K562 (cell line): ENCODE results near the gene SIRT7. TPM values are rescaled to one million over a fixed set of nuclear protein-coding genes. Genes with fewer than 3 reads are reported as not detected.
A peak's percentile ranks its signal among the peaks of the same experiment; 100 is the strongest.

Experiments used
- ATF2 ChIP-seq: sonication (generic); formaldehyde crosslinking; IDR thresholded peaks from 2 replicates; pipeline ENCODE4 v1.8.1; 2022; ENCODE audit warnings: missing genetic modification reagents
- CBX3 ChIP-seq, 2 experiments: IDR thresholded peaks; 1 replicate in 1 of 2; 2 replicates in 1 of 2; pipeline ENCODE4 v1.6.1; 2012; ENCODE audit warnings: inconsistent platforms in 2 of 2, low read length in 2 of 2, borderline replicate concordance in 1 of 2, control low read depth in 1 of 2
- ILF3 ChIP-seq: fragments of 450-650 bp; IDR thresholded peaks from 2 replicates; pipeline ENCODE4 v1.6.1; 2018; ENCODE audit warnings: antibody characterized with exemption, mild to moderate bottlenecking, moderate library complexity, borderline replicate concordance
- MCM3 ChIP-seq: fragments of 450-650 bp; IDR thresholded peaks from 2 replicates; pipeline ENCODE4 v1.6.1; 2016
- NFRKB ChIP-seq: fragments of 450-650 bp; IDR thresholded peaks from 2 replicates; pipeline ENCODE4 v1.6.1; 2016; ENCODE audit warnings: low read depth
- RHOXF2B ChIP-seq: fragments of 250-450 bp; sonication (Bioruptor Pico); conservative IDR thresholded peaks from 2 replicates; pipeline ENCODE4 v1.5.1; 2021
- SMAD1 ChIP-seq: fragments of 150-350 bp; IDR thresholded peaks from 2 replicates; pipeline ENCODE4 v1.6.1; 2014; ENCODE audit warnings: low read length, low read depth; ENCODE audit not compliant: partially characterized antibody
- SMAD3 ChIP-seq: fragments of 450-650 bp; formaldehyde crosslinking; conservative IDR thresholded peaks from 2 replicates; pipeline ENCODE4 v1.4.0; 2020; ENCODE audit warnings: mild to moderate bottlenecking
- SRSF1 ChIP-seq: fragments of 200-400 bp; formaldehyde crosslinking; IDR thresholded peaks from 2 replicates; pipeline ENCODE4 v1.6.1; 2017; ENCODE audit warnings: mild to moderate bottlenecking, low read depth, low read length, moderate library complexity
- TAL1 ChIP-seq: fragments of 450-650 bp; IDR thresholded peaks from 2 replicates; pipeline ENCODE4 v1.6.1; 2016; ENCODE audit warnings: mild to moderate bottlenecking
- THAP7 ChIP-seq: fragments of 250-450 bp; sonication (Bioruptor Pico); IDR thresholded peaks from 2 replicates; pipeline ENCODE4 v1.5.0; 2021
- WHSC1 ChIP-seq: IDR thresholded peaks from one replicate; pipeline ENCODE4 v1.6.1; 2012; ENCODE audit warnings: low read length, control low read depth, inconsistent platforms
- ZBED1 ChIP-seq: IDR thresholded peaks from 2 replicates; pipeline ENCODE4 v1.6.1; 2014
- ZFP1 ChIP-seq: fragments of 450-650 bp; formaldehyde crosslinking; IDR thresholded peaks from 2 replicates; pipeline ENCODE4 v1.4.0; 2020; ENCODE audit warnings: mild to moderate bottlenecking, mixed read lengths
- ZNF318 ChIP-seq, 2 experiments: fragments of 450-650 bp; IDR thresholded peaks; 2 replicates each; pipeline ENCODE4 v1.6.1; 2016; ENCODE audit warnings: mild to moderate bottlenecking in 2 of 2, borderline replicate concordance in 1 of 2, low read depth in 1 of 2, moderate library complexity in 1 of 2
- polyA plus RNA-seq, 8 experiments: library from polyadenylated mRNA; depleted of rRNA in 4 of 8; stranded (reverse) in 5 of 8; unstranded in 3 of 8; fragments of >200 nt; fragmentation: Nextera tagmentation in 2 of 8; fragmentation: Illumina TruSeq in 1 of 8; extraction: Ambion mirVana in 2 of 8; extraction: Trizol in 1 of 8; gene quantifications; 2 replicates each; pipeline versions ENCODE4 v1.2.1 to v1.2.3, GENCODE V29; 2011 to 2014; ENCODE audit warnings: inconsistent platforms in 1 of 8, missing spikeins in 1 of 8
- total RNA-seq, 7 experiments: library from RNA; depleted of rRNA in 6 of 7; stranded (reverse); fragments of >200 nt in 6 of 7; fragmentation: Illumina TruSeq in 2 of 7; extraction: Trizol in 2 of 7; gene quantifications; 2 replicates each; pipeline versions ENCODE4 v1.2.1 to v1.2.3, GENCODE V29; 2011 to 2021; ENCODE audit warnings: low replicate concordance in 1 of 7
- TF ChIP-seq, protein P1 (sequence below): sonication (generic); formaldehyde crosslinking; IDR thresholded peaks from 2 replicates; pipeline ENCODE4 v1.4.0; 2020; ENCODE audit warnings: mild to moderate bottlenecking, missing genetic modification reagents

The SIRT7 gene
- total and polyA plus RNA-seq, 9 of the 15 experiments (the other 6 are each of a cell fraction or from before 2014, with no cell fraction given): 1.6 to 54.8 (median 20.3) TPM

DNA sequence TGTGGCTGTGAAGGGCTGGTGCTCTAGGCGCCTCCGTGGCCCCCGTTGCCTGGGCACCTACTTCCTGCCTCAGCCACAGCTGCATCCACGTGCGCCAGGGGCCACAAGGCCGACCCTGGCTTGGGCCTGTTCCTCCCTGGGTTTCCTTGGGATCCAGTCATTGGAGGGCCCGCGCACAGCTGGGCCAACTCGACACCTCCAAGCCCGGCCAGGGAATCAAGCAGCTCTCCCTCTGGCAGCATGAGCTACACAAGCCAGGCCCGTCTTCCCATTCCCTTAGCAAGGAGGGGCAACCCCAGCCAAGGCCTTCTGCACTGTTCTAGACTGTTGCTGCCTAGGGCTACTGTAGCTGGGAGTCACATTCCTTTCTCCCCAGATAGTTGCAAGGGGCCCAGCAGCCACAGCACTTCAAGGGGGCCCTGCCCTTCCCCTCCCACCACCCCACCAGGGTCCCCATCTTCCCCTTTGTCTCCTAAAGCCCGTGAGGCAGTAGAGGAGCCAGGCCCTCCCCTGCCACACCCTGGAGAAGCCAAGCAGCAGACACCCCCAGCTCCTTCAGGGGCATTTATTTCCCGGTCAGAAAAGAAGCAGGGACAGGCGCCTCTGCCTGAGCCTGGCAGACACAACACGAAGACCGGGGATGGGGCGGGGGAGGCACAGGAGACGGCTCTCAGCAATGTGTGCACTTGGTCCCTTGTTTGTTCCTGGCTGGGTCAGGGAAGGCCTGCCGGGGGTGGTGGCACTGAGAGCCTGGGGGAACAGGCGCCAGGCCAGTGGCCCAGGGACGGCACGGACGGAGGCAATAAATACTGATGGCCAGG lies 50.6 kb downstream of the SIRT7 start (continued):
- TF ChIP-seq, protein P1, sequence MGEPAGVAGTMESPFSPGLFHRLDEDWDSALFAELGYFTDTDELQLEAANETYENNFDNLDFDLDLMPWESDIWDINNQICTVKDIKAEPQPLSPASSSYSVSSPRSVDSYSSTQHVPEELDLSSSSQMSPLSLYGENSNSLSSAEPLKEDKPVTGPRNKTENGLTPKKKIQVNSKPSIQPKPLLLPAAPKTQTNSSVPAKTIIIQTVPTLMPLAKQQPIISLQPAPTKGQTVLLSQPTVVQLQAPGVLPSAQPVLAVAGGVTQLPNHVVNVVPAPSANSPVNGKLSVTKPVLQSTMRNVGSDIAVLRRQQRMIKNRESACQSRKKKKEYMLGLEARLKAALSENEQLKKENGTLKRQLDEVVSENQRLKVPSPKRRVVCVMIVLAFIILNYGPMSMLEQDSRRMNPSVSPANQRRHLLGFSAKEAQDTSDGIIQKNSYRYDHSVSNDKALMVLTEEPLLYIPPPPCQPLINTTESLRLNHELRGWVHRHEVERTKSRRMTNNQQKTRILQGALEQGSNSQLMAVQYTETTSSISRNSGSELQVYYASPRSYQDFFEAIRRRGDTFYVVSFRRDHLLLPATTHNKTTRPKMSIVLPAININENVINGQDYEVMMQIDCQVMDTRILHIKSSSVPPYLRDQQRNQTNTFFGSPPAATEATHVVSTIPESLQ (CRISPR knock-in tag): no peak
- TF ChIP-seq SRSF1 (no peak), ZNF318 (IDR thresholded peaks at IDR 0.05; ENCODE audit: borderline replicate concordance in 1 of 2, low read depth in 1 of 2) (no peak), CBX3 (IDR thresholded peaks at IDR 0.05; ENCODE audit: borderline replicate concordance in 1 of 2, low read length in 2 of 2) (no peak), ZBED1 (0 out of 2 replicates have a peak, but pooled peaks have one; percentile 24), TAL1 (no peak), RHOXF2B (CRISPR knock-in tag) (peak; percentile 65; the same call in 1 of the 2 replicates), NFRKB (no peak), ILF3 (peak; percentile 49), THAP7 (CRISPR knock-in tag) (peak; percentile 84), WHSC1 (no peak), ATF2 (CRISPR knock-in tag) (no peak), ZFP1 (CRISPR knock-in tag) (no peak), SMAD3 (CRISPR knock-in tag) (0 out of 2 replicates have a peak, but pooled peaks have one; percentile 49), SMAD1 (peak; percentile 17), MCM3 (no peak)
